Testis (tissue), 2 donors: ENCODE measurements around the gene ZNF438.

Experiments
- CTCF ChIP-seq, 3 experiments: fragments of 450-650 bp in 2 of 3; fragments of 200-600 bp in 1 of 3; sonication (generic) in 1 of 3; IDR thresholded peaks; one replicate each; pipeline ENCODE4 v1.5.1; 2016 to 2019; ENCODE audit warnings: antibody characterized with exemption in 3 of 3, mild to moderate bottlenecking in 2 of 3, moderate library complexity in 1 of 3
- POLR2A ChIP-seq: fragments of 450-650 bp; IDR thresholded peaks from one replicate; pipeline ENCODE4 v1.6.1; 2017; ENCODE audit warnings: antibody characterized with exemption, mild to moderate bottlenecking, moderate library complexity

GRCh38 chr10:30823651-30824050 lies 208.0 kb downstream of the ZNF438 start:
- TF ChIP-seq CTCF (IDR thresholded peaks at IDR 0.05) (no peak), POLR2A (no peak)
